Loucy (cell line): Measurements from ENCODE around the gene MICAL3.
"Not testable (repeated sequence)": the region's sequence is repeated elsewhere in the genome, so short reads cannot be mapped to it uniquely, and the experiment has no call there.

Source experiments
- CTCF ChIP-seq: fragments of 200-600 bp; sonication (generic); conservative IDR thresholded peaks from 2 replicates; pipeline ENCODE4 v1.5.1; 2014; ENCODE audit warnings: mild to moderate bottlenecking, antibody characterized with exemption, low read length
- EZH2phosphoT487 ChIP-seq: fragments of 200-600 bp; IDR thresholded peaks from 2 replicates; pipeline ENCODE4 v1.6.1; 2018; ENCODE audit warnings: antibody characterized with exemption, mild to moderate bottlenecking, moderate library complexity, borderline replicate concordance

- TF ChIP-seq EZH2phosphoT487, CTCF: not testable (repeated sequence)
Measured at GRCh38 chr22:18025898-18026297, 1.5 kb upstream of the MICAL3 start.
